Activated CD4-positive, alpha-beta T cell treated with anti-CD3 and anti-CD28 coated beads, Interleukin-2, amount 50 U/mL, for 4 hours (primary cell): ENCODE measurements around the gene BBC3.
"Not testable (repeated sequence)": the region's sequence is repeated elsewhere in the genome, so short reads cannot be mapped to it uniquely, and the experiment has no call there.

Experiments used
- DNase-seq, 2 experiments: peaks; one replicate each; pipeline ENCODE4 v3.0.0-alpha.2; 2020

The BBC3 gene

DNA sequence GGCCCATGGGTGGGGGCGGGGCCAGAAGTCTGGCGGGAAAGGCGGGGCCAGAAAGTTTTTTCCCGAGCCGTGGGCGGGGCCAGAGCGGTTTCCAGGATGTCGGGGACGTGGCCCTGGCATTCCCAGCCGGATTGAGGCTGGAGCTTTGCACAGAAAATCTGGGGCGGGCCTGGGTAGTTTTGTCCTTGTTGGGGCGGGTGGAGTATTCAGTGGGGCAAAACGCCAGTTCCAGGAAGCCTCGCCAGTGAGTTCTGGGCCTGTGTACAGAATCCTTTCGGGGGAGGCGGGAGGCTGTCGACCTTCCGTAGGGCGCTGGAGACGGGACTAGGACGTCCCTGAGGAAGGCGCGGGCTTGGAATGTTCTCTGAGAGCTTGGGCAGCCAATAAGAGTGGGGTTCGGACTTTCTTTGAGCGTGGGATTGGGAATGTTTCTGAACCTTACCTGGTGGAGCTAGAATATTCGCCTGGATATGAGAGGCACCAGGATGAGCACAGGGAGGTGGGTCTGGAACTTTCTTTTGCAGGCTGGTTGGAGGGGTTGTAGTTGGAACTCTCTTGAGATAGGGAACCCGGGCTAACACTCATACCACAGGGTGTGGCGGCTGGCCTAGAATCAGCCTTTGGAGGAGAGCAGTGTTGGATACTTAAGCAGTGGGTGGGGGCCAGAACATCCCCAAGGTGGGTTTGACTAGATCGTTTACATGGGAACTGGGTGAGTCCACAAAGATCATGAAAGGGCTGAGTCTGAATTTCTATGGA lies 26.6 kb upstream of the BBC3 start:
- DNase-seq = no peak

GRCh38 chr19:47256693-47257410 lies 25.9 kb upstream of the BBC3 start:
- peak; percentile 99 for DNase-seq

DNA sequence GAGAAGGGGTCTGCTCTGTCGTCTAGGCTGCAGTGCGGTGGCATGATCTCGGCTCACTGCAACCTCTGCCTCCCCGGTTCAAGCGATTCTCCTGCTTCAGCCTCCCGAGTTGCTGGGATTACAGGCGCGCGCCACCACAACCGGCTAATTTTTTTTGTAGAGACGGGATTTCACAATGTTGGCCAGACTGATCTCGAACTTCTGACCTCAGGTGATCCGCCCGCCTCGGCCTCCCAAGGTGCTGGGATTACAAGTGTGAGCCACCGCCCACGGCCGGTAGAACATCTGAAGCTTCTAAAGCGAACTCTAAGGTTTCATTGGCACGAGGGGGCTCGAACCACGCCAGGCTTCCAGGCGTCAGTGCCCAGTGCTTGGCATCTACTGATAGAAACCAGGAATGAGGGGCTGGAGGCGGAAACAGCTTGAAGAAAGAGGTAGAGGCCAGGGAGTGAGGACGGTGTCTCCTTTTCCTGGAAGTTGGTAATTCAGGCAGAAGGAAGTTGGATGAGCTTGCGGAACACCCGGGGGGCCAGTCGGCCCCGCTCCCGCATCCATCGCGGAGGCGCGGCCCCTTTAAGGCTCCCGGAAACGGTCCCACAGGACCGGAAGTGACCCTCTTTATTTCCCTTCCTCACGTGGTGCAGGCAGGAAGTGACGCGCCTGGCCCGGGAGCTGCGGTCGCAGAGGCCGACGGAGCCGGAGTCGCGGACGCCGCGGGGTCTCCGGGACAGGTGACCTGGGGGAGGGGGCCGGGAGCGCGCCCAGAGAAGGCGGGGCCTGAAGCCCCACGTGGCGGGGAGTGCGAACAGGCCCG lies 25.1 kb upstream of the BBC3 start, which contains the start of gene CCDC9:
TSS of gene CCDC9 (plus strand) at position 647 of the 814 bp plus-strand sequence. CDS start 1,876 bp downstream, outside the sequence.
- peak; percentile 79 to 87 for DNase-seq

- DNase-seq = no peak
These were observed 23.0 kb upstream of the BBC3 start for GRCh38 chr19:47253970-47254369.

GRCh38 chr19:47253467-47253881 lies 22.5 kb upstream of the BBC3 start:
- DNase-seq = no peak

- not testable (repeated sequence) for DNase-seq
These were observed 22.0 kb upstream of the BBC3 start for GRCh38 chr19:47253016-47253415.

GRCh38 chr19:47247308-47247990 lies 16.4 kb upstream of the BBC3 start:
- DNase-seq = peak; percentile 73 to 75

DNA sequence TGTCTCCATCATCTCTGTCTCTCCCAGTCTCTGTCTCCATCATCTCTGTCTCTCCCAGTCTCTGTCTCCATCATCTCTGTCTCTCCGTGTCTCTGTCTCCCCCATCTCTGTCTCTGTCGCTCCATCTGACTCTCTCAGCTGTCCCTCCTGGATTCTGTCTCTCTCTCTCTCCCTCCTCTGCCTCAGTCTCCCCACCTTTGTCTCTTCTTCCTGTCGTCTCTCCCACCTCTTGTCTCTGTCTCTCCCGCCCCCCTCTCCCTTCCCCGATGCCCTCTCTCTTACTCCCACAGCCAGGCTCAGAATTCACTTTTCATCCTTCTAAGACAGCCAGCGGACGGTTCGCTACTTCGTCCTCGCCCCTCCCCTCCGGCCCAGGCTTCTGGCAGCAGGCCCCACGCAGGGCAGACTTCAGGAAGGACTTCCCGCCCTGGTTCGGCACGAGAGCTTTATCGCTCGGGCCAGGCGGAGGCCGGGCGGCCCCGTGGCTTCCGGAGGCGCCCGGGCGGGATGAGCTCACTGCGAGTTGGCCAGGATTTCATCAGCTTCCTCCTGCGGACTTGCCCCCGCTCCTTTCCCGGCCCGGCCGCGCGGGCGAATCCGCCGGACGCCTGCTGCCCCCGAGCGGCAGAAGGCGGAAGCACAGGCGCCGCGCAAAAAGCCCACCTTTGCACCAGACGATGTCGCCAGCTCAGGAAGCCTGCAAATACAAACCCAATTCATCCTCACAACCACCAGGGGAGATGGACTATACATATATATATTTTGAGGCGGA lies 13.0 kb upstream of the BBC3 start:
- DNase-seq = peak; percentile 84 to 86

- no peak for DNase-seq
These were observed 12.4 kb upstream of the BBC3 start for GRCh38 chr19:47243364-47243775.

GRCh38 chr19:47241919-47242577 lies 11.0 kb upstream of the BBC3 start:
- DNase-seq = no peak

GRCh38 chr19:47240996-47241918 lies 10.3 kb upstream of the BBC3 start:
- peak; percentile 91 for DNase-seq

- no peak for DNase-seq
These were observed 9.6 kb upstream of the BBC3 start for GRCh38 chr19:47240556-47240955.

GRCh38 chr19:47239610-47240296 lies 8.8 kb upstream of the BBC3 start:
- no peak for DNase-seq

GRCh38 chr19:47239152-47239551 lies 8.2 kb upstream of the BBC3 start:
- no peak for DNase-seq

GRCh38 chr19:47236072-47236675 lies 5.2 kb upstream of the BBC3 start:
- no peak for DNase-seq

GRCh38 chr19:47232422-47233211 lies 1.6 kb upstream of the BBC3 start:
- DNase-seq = no peak

- peak; percentile 88 to 90 for DNase-seq
These were observed 436 bp upstream of the BBC3 start for GRCh38 chr19:47231215-47232054.
